Transverse colon (tissue), 3 donors: ENCODE results near the gene MYO15B.

Source experiments
- EP300 ChIP-seq: sonication (generic); formaldehyde crosslinking; IDR thresholded peaks from one replicate; pipeline ENCODE4 v1.6.1; 2017; ENCODE audit warnings: antibody characterized with exemption, low read depth
- POLR2A ChIP-seq: fragments of 450-650 bp; IDR thresholded peaks from one replicate; pipeline ENCODE4 v1.6.1; 2016; ENCODE audit warnings: antibody characterized with exemption, mild to moderate bottlenecking, moderate library complexity
- TF ChIP-seq, protein P1 (sequence below), 5 experiments: fragments of 200-600 bp in 3 of 5; fragments of 450-650 bp in 2 of 5; sonication (generic) in 3 of 5; IDR thresholded peaks; 1 replicate in 2 of 5; 2 replicates in 3 of 5; pipeline ENCODE4 v1.5.1; 2016 to 2017; ENCODE audit warnings: antibody characterized with exemption in 5 of 5, inconsistent platforms in 3 of 5, mild to moderate bottlenecking in 2 of 5, moderate library complexity in 1 of 5

DNA sequence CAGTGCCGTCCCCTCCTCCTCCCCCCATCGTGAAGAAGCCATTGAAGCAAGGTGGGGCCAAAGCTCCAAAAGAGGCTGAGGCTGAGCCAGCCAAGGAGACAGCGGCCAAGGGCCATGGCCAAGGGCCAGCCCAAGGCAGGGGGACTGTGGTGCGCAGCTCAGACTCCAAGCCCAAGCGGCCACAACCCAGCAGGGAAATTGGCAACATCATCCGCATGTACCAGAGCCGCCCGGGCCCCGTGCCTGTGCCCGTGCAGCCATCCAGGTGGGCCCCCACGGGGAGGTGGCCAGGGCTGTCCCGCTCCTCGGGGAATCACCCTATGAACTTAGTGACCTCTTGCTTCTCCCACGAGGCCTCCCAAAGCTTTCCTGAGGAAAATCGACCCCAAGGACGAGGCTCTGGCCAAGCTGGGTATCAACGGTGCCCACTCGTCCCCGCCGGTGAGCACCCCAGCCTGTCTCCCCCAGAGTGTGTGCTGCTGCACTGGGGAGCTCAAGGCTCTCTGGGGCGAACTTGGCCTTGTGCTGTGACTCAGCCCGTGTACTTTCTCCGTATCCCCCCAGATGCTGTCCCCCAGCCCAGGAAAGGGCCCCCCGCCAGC lies 29.0 kb downstream of the MYO15B start:
- TF ChIP-seq, protein P1, sequence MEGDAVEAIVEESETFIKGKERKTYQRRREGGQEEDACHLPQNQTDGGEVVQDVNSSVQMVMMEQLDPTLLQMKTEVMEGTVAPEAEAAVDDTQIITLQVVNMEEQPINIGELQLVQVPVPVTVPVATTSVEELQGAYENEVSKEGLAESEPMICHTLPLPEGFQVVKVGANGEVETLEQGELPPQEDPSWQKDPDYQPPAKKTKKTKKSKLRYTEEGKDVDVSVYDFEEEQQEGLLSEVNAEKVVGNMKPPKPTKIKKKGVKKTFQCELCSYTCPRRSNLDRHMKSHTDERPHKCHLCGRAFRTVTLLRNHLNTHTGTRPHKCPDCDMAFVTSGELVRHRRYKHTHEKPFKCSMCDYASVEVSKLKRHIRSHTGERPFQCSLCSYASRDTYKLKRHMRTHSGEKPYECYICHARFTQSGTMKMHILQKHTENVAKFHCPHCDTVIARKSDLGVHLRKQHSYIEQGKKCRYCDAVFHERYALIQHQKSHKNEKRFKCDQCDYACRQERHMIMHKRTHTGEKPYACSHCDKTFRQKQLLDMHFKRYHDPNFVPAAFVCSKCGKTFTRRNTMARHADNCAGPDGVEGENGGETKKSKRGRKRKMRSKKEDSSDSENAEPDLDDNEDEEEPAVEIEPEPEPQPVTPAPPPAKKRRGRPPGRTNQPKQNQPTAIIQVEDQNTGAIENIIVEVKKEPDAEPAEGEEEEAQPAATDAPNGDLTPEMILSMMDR (IDR thresholded peaks at IDR 0.05), result no peak
- TF ChIP-seq EP300 (no peak), POLR2A (no peak)
